Measurements from ENCODE around the gene NRAS. TPM values are rescaled to one million over a fixed set of nuclear protein-coding genes. Genes with fewer than 3 reads are reported as not detected.

Gene NRAS
- polyA plus RNA-seq, 2 donors, result 12.7 to 12.8 TPM

DNA sequence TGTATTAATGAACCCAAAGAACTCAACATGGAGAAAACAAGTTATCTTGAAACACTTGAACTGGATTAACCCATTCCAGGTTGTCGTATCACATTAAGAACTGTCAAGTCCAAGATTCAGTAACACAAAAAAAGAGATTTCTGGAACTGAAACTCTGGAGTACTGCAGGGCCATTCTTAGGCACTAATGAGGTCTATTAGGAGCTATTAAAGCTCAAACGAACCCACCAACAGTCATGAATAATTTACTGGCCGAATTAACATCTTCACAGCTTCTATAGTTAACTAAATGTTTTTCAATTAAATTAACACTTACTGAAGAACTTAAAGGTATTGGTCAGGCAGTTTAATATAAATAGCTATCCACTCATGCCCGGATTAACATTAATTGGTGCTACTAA is 36.6 kb upstream of the NRAS start:
- Histone ChIP-seq H3K27me3 (ENCODE audit: control insufficient read depth in 1 of 2, insufficient read depth in 2 of 2, low read length in 2 of 2) (no peaks in the 10 kb centered on the region), H3K36me3 (ENCODE audit: control insufficient read depth in 2 of 2, insufficient read depth in 2 of 2, low read length in 1 of 2) (peaks cover 0 to 2% of the 10 kb centered on the region in 2 donors), H3K4me1 (ENCODE audit: control insufficient read depth in 2 of 2, insufficient read depth in 2 of 2, low read length in 1 of 2) (peaks cover 0 to 3% of the 10 kb centered on the region in 2 donors), H3K27ac (ENCODE audit: low read depth in 2 of 2, low read length in 1 of 2) (no peak overlapping the region), H3K4me3 (ENCODE audit: low read depth in 1 of 2, low read length in 2 of 2) (no peak overlapping the region), H3K9me3 (ENCODE audit: control insufficient read depth in 2 of 2, insufficient read depth in 1 of 2, low read depth in 1 of 2, low read length in 1 of 2) (no peaks in the 10 kb centered on the region)
- 62 to 68% methylated on average over 4 of the region's 4 CpGs for WGBS, 2 donors

- Histone ChIP-seq H3K27me3 (ENCODE audit: control insufficient read depth in 1 of 2, insufficient read depth in 2 of 2, low read length in 2 of 2) (no peaks in the 10 kb centered on the region), H3K4me3 (ENCODE audit: low read depth in 1 of 2, low read length in 2 of 2) (no peak overlapping the region), H3K9me3 (ENCODE audit: control insufficient read depth in 2 of 2, insufficient read depth in 1 of 2, low read depth in 1 of 2, low read length in 1 of 2) (no peaks in the 10 kb centered on the region), H3K4me1 (ENCODE audit: control insufficient read depth in 2 of 2, insufficient read depth in 2 of 2, low read length in 1 of 2) (peaks cover 0 to 3% of the 10 kb centered on the region in 2 donors), H3K27ac (ENCODE audit: low read depth in 2 of 2, low read length in 1 of 2) (no peak overlapping the region), H3K36me3 (ENCODE audit: control insufficient read depth in 2 of 2, insufficient read depth in 2 of 2, low read length in 1 of 2) (peaks cover 0 to 4% of the 10 kb centered on the region in 2 donors)
- WGBS, 2 donors, result 52 to 60% methylated on average over 5 of the region's 5 CpGs
Measured at GRCh38 chr1:114750780-114751179, 34.2 kb upstream of the NRAS start.

- no peak overlapping the region for H3K27ac ChIP-seq (ENCODE audit: low read depth in 2 of 2, low read length in 1 of 2)
- peaks cover 0 to 4% of the 10 kb centered on the region in 2 donors for H3K36me3 ChIP-seq (ENCODE audit: control insufficient read depth in 2 of 2, insufficient read depth in 2 of 2, low read length in 1 of 2)
- H3K4me3 ChIP-seq (ENCODE audit: low read depth in 1 of 2, low read length in 2 of 2), result no peak overlapping the region
- H3K4me1 ChIP-seq (ENCODE audit: control insufficient read depth in 2 of 2, insufficient read depth in 2 of 2, low read length in 1 of 2), result peaks cover 0 to 3% of the 10 kb centered on the region in 2 donors
- no peaks in the 10 kb centered on the region for H3K9me3 ChIP-seq (ENCODE audit: control insufficient read depth in 2 of 2, insufficient read depth in 1 of 2, low read depth in 1 of 2, low read length in 1 of 2)
- WGBS, 2 donors, result 74 to 75% methylated on average over 5 of the region's 5 CpGs
- no peaks in the 10 kb centered on the region for H3K27me3 ChIP-seq (ENCODE audit: control insufficient read depth in 1 of 2, insufficient read depth in 2 of 2, low read length in 2 of 2)
Measured at GRCh38 chr1:114749835-114750234, 33.3 kb upstream of the NRAS start.

- Histone ChIP-seq H3K4me3 (ENCODE audit: low read depth in 1 of 2, low read length in 2 of 2) (no peak overlapping the region), H3K36me3 (ENCODE audit: control insufficient read depth in 2 of 2, insufficient read depth in 2 of 2, low read length in 1 of 2) (peaks cover 0 to 4% of the 10 kb centered on the region in 2 donors), H3K9me3 (ENCODE audit: control insufficient read depth in 2 of 2, insufficient read depth in 1 of 2, low read depth in 1 of 2, low read length in 1 of 2) (no peaks in the 10 kb centered on the region), H3K4me1 (ENCODE audit: control insufficient read depth in 2 of 2, insufficient read depth in 2 of 2, low read length in 1 of 2) (no peaks in the 10 kb centered on the region), H3K27ac (ENCODE audit: low read depth in 2 of 2, low read length in 1 of 2) (no peak overlapping the region), H3K27me3 (ENCODE audit: control insufficient read depth in 1 of 2, insufficient read depth in 2 of 2, low read length in 2 of 2) (no peaks in the 10 kb centered on the region)
- 78 to 82% methylated on average over 6 of the region's 6 CpGs for WGBS, 2 donors
Measured at GRCh38 chr1:114746450-114747121, 30.0 kb upstream of the NRAS start.

- H3K4me1 ChIP-seq (ENCODE audit: control insufficient read depth in 2 of 2, insufficient read depth in 2 of 2, low read length in 1 of 2), result no peaks in the 10 kb centered on the region
- H3K27ac ChIP-seq (ENCODE audit: low read depth in 2 of 2, low read length in 1 of 2), result no peak overlapping the region
- H3K4me3 ChIP-seq (ENCODE audit: low read depth in 1 of 2, low read length in 2 of 2), result no peak overlapping the region
- no peaks in the 10 kb centered on the region for H3K27me3 ChIP-seq (ENCODE audit: control insufficient read depth in 1 of 2, insufficient read depth in 2 of 2, low read length in 2 of 2)
- H3K9me3 ChIP-seq (ENCODE audit: control insufficient read depth in 2 of 2, insufficient read depth in 1 of 2, low read depth in 1 of 2, low read length in 1 of 2), result no peaks in the 10 kb centered on the region
- peaks cover 0 to 4% of the 10 kb centered on the region in 2 donors for H3K36me3 ChIP-seq (ENCODE audit: control insufficient read depth in 2 of 2, insufficient read depth in 2 of 2, low read length in 1 of 2)
- 70 to 72% methylated on average over 2 of the region's 2 CpGs for WGBS, 2 donors
Measured at GRCh38 chr1:114745291-114745690, 28.7 kb upstream of the NRAS start.

DNA sequence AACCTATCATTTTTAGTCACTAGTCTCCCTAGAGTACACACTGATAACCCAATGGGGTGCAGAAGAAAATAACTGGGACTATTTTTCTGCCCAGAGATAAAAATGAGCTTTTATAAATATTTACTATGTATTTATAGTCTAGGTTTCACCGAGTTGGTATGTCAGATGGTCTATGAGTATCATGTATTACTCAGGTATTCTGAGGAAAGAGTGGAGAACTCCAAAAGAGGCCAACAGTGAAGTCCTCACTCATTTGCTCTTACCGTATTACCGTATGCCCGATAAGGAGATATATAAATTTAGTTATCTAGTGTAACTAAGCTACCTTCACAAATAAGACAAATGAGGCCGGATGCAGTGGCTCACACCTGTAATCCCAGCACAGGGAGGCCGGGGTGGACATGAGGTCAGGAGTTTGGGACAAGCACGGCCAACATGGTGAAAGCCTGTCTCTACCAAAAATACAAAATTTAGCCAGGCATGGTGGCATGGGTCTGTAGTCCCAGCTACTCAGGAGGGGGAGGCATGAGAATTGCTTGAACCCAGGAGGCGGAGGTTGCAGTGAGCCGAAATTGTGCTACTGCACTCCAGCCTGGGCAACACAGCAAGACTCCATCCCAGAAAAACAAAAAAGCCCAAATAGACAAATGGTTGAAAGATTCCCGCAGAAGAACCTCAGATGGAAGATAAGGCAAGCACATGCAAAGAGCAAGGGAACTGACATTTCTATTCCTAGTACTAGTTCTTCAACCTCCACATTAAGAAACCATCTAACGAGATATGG is 25.6 kb upstream of the NRAS start:
- H3K4me3 ChIP-seq (ENCODE audit: low read depth in 1 of 2, low read length in 2 of 2), result no peak overlapping the region
- H3K9me3 ChIP-seq (ENCODE audit: control insufficient read depth in 2 of 2, insufficient read depth in 1 of 2, low read depth in 1 of 2, low read length in 1 of 2), result no peaks in the 10 kb centered on the region
- peaks cover 2 to 3% of the 10 kb centered on the region in 2 donors for H3K36me3 ChIP-seq (ENCODE audit: control insufficient read depth in 2 of 2, insufficient read depth in 2 of 2, low read length in 1 of 2)
- H3K27me3 ChIP-seq (ENCODE audit: control insufficient read depth in 1 of 2, insufficient read depth in 2 of 2, low read length in 2 of 2), result no peaks in the 10 kb centered on the region
- H3K27ac ChIP-seq (ENCODE audit: low read depth in 2 of 2, low read length in 1 of 2), result no peak overlapping the region
- no peaks in the 10 kb centered on the region for H3K4me1 ChIP-seq (ENCODE audit: control insufficient read depth in 2 of 2, insufficient read depth in 2 of 2, low read length in 1 of 2)
- 90 to 95% methylated on average over 11 of the region's 11 CpGs for WGBS, 2 donors

GRCh38 chr1:114740331-114740730 is 23.8 kb upstream of the NRAS start:
- no peak overlapping the region for H3K27ac ChIP-seq (ENCODE audit: low read depth in 2 of 2, low read length in 1 of 2)
- no peaks in the 10 kb centered on the region for H3K9me3 ChIP-seq (ENCODE audit: control insufficient read depth in 2 of 2, insufficient read depth in 1 of 2, low read depth in 1 of 2, low read length in 1 of 2)
- no peaks in the 10 kb centered on the region for H3K4me1 ChIP-seq (ENCODE audit: control insufficient read depth in 2 of 2, insufficient read depth in 2 of 2, low read length in 1 of 2)
- H3K36me3 ChIP-seq (ENCODE audit: control insufficient read depth in 2 of 2, insufficient read depth in 2 of 2, low read length in 1 of 2), result peaks cover 3 to 8% of the 10 kb centered on the region in 2 donors
- H3K27me3 ChIP-seq (ENCODE audit: control insufficient read depth in 1 of 2, insufficient read depth in 2 of 2, low read length in 2 of 2), result no peaks in the 10 kb centered on the region
- 93 to 99% methylated on average over 1 of the region's 1 CpG for WGBS, 2 donors
- H3K4me3 ChIP-seq (ENCODE audit: low read depth in 1 of 2, low read length in 2 of 2), result no peak overlapping the region

GRCh38 chr1:114737314-114737849 is 20.8 kb upstream of the NRAS start:
- H3K4me1 ChIP-seq (ENCODE audit: control insufficient read depth in 2 of 2, insufficient read depth in 2 of 2, low read length in 1 of 2), result no peaks in the 10 kb centered on the region
- WGBS, 2 donors, result 72 to 93% methylated on average over 6 of the region's 6 CpGs
- no peak overlapping the region for H3K4me3 ChIP-seq (ENCODE audit: low read depth in 1 of 2, low read length in 2 of 2)
- H3K9me3 ChIP-seq (ENCODE audit: control insufficient read depth in 2 of 2, insufficient read depth in 1 of 2, low read depth in 1 of 2, low read length in 1 of 2), result no peaks in the 10 kb centered on the region
- peaks cover 10 to 11% of the 10 kb centered on the region in 2 donors for H3K36me3 ChIP-seq (ENCODE audit: control insufficient read depth in 2 of 2, insufficient read depth in 2 of 2, low read length in 1 of 2)
- no peaks in the 10 kb centered on the region for H3K27me3 ChIP-seq (ENCODE audit: control insufficient read depth in 1 of 2, insufficient read depth in 2 of 2, low read length in 2 of 2)
- H3K27ac ChIP-seq (ENCODE audit: low read depth in 2 of 2, low read length in 1 of 2), result no peak overlapping the region

DNA sequence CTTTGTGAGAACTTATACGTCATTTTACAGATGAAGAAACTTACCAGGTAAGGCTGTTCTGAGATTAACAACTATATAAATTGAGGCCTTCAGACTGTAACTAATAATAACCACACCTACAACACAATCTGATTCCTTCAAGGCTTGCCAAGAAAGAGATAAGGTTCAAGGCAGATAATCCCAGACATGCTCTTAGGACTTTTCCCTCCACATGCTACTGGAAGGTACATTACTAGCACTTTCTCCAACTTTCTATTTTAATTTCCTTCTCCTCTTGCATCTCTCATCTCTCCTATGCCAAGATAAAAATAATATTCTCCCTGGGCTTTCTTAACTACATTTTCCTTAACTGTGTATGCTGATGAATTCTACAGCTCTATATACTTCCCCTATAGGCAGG is 18.9 kb upstream of the NRAS start:
- no peak overlapping the region for H3K27ac ChIP-seq (ENCODE audit: low read depth in 2 of 2, low read length in 1 of 2)
- no peaks in the 10 kb centered on the region for H3K27me3 ChIP-seq (ENCODE audit: control insufficient read depth in 1 of 2, insufficient read depth in 2 of 2, low read length in 2 of 2)
- H3K4me1 ChIP-seq (ENCODE audit: control insufficient read depth in 2 of 2, insufficient read depth in 2 of 2, low read length in 1 of 2), result no peaks in the 10 kb centered on the region
- no peaks in the 10 kb centered on the region for H3K9me3 ChIP-seq (ENCODE audit: control insufficient read depth in 2 of 2, insufficient read depth in 1 of 2, low read depth in 1 of 2, low read length in 1 of 2)
- H3K36me3 ChIP-seq (ENCODE audit: control insufficient read depth in 2 of 2, insufficient read depth in 2 of 2, low read length in 1 of 2), result peaks cover 11 to 13% of the 10 kb centered on the region in 2 donors
- no peak overlapping the region for H3K4me3 ChIP-seq (ENCODE audit: low read depth in 1 of 2, low read length in 2 of 2)
- 75 to 94% methylated on average over 1 of the region's 1 CpG for WGBS, 2 donors
